Dedifferentiated amniotic fluid mesenchymal stem cell (primary cell): Measurements from ENCODE around the gene KRTAP12-1.

Experiments used
- DNase-seq: peaks from one replicate; pipeline ENCODE4 v3.0.0-alpha.2; 2016; ENCODE audit errors: extremely low spot score

The KRTAP12-1 gene

DNA sequence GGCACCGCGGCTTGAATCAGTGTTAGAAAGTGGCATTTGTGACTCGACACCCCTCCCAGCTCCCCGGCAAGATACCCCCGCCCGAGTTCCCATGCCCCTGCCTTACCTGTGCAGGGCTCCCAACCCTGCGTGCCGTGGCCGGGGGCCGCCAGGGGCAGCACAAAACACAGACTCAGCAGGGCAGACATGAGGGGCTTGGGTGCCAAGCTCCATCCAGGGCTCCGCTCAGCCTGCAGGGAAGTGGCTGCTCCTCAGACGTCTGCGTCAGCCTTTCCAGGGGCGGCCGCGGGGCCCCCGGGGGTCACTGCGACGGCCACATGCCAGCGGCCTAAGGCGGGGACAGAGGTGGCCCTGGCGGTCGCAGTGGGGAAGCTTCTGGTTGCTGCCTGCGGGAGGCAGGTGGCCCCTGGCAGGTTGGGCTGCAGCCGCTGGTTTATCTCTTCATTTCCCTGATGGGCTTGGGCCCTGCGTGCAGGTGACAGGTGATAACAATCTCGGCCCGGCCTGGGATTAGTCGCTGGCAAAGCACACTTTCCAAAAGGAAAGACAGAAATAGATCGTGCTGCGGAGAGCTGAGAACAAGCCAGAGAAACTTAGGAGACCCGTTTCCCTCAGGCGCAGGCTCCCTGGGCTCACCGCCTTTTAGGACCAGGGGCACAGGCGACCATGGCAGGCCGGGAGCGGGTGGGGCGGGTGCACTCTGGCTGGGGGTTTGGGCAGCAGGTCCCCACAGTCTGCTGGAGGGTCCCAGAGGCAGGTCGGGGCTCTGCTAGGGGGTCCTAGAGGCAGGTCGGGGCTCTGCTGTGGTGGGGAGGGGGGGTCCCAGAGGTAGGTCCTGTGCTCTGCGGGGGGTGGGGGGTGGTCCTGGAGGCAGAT is 29.6 kb upstream of the KRTAP12-1 start, which contains the start of gene TSPEAR:
Gene TSPEAR, minus strand, starts transcription at position 246 of the 876 bp plus-strand sequence. Its CDS starts 58 bp downstream, at position 188.
- no peak for DNase-seq

DNA sequence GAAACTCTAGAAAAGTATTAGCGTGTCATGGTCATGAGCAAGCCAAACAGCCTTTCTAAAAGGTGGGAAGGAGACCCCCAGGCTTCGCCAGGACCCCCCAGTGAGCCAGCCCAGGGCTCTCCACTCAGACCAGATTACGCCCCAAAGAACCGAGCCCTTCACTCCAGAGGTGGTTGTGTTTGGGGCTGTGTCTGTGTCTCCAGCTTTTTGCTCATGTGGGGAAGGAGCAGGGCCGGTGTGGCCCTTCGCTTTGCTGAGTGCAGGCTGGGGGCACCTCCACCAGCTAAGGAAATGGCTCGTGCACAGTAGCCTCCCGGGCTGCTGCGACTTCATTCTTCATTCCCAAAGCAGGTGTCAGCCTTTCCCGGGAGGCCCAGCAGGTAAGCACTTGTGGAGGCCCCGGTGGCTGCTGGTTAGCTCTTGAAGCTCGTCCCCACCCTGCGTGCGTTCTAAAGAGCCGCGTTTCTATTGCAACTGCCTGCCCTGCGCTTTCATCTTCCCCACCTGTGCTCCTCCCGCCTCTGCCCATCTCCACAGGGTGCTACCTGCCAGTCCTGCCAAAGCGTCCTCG is 28.9 kb upstream of the KRTAP12-1 start:
- no peak for DNase-seq

DNA sequence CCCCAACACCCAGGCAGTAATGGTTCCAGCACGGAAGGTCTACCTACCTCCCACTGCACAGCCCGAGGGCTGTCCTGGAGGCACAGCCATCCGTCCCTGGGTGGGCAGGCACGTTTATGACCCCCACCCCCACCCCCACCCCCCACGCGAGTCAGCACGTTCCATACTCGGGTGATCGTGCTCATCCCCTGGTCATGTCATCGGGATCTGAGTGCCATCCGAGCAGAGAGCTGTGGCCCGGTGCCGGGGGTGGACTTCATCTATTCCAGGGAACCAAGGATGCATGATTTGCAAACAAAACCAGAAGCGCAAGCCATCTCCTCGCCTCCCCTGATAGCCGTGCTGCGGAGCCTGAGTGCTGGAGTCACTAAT is 28.3 kb upstream of the KRTAP12-1 start:
- DNase-seq = no peak

DNA sequence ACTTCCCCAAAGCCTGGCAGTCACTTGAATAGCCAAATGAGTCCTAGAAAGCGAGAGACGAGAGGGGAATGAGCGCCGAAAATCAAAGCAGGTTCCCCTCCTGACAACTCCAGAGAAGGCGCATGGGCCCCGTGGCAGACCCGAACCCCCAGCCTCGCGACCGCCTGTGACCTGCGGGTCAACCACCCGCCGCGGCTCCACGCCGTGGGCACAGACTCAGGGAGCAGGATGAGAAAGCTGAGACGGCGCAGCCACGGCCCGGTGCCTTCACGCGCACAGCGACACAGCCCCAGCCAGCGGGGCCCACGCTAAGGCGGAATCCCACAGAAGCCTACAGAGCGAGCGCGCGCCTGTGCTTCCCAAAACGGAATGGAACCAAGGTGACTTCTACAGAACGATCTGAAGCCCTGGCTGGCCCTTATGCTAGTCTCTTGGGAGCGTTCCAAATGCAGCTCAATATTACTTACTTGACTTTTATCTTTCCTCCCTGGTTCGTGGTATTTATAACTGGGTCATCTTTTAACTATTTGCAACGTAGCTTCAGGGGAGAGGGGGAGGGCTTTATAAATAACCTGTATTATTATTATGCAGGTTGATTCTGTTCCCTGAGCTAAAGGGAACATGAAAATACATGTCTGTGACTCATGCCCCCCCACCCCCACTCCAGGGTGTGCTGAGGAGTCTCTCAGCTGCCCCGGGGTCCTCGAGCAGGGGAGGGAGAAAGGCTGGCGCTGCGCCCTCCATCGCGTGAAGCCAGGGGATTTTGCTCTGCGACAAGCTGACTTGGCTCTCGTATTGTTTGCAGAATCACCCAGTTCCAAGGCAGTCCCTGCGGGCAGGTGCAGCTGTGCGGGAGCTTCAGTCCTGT is 27.7 kb upstream of the KRTAP12-1 start:
- DNase-seq = no peak

DNA sequence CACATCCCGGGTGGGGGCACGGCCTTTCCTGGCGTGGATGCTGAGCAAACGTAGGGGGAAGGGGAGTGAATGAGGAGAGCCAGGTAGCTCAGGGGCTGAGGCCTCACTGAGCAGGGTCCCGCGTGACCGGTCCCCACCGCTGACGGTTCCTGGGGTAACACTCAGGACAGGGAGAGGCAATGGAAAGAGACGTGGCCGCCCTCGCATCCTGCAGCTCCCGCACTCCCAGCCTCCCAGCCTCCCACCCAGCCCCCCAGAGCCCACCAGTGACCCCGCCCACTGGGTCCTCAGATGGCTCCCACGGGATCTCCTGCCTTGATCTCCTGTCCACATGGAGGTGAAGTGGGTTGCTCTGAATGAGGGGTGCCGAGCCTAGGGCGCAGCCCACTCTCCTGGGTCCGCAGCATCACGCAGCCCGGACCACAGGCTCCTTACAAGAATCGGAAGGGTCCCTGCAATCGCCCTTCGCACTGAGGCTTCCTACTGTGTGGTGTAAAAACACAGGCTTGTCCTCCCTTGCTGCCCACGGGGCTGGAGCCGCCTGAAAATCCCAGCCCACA is 27.0 kb upstream of the KRTAP12-1 start:
- DNase-seq = no peak

DNA sequence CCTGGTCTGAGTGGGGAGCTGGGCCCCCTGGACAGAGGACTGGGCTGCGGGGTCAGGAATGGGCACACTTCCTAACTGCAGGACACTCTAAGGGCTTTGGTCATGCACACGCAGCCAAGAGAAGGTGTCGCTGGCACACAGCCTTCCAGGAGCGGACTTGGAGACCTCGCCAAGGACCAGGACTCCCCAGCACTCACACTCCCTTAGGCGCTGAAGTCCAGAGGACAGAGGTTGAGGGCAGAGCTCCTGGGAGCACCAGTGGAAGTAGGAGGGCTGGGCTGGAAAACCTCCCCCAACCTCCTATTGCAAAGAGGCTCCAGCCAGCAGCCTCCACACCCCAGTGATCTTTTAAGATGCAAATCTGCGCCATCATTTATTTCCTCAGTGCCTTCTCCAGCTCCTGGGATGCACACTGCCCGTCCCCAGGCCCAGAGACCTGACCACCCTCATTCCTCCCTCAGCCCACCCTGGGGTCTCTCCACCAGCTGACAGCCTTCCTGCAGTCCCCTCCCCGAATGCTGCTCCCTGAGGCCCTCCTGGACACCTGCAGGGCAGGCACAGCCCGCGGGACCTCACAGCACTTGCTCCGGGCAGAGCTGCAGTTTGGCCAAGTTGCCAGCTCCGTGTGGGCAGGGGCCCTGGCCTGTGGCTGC is 26.4 kb upstream of the KRTAP12-1 start:
- no peak for DNase-seq

DNA sequence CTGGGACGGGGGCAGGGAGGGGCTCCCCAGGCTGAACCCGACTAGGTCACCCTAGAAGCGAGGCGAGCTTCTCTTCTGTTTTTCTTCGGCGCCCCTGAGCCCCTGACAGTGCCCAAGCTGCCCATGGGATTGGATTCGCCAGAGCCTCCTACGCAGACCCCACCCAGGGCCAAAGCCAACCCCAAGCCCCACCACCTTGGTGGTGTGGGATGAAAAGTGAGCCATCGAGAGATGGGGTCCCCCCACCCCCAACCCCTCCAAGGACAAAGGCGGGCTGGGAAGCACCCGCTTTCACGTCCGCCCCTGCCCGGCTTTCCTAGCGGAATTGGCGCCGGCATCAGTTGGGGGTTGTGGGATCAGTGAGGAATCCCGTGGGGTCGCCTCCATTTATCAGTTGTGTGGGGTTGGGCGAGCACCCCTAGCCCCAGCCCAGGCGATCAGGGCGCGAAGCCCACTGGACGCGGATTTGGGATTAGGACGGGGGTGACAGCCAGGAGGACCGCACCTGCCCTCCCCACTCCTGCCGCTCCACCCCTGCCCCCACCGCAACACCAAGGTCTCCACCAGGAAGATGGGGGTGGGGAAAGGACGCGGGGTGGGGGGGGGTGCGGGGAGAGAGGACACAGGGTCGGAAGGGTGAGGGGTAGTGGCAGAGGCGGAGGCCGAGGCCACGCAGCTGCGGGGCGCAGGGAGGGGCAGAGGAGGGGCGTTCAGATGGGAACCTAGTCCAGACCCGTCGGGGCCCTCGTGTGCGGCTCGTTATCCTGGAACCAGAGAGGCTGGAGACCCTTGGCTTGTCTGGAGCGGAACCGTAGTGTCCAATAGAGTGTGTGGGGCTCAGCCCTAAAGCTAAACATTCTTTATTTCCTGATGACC is 25.0 kb upstream of the KRTAP12-1 start:
- no peak for DNase-seq

DNA sequence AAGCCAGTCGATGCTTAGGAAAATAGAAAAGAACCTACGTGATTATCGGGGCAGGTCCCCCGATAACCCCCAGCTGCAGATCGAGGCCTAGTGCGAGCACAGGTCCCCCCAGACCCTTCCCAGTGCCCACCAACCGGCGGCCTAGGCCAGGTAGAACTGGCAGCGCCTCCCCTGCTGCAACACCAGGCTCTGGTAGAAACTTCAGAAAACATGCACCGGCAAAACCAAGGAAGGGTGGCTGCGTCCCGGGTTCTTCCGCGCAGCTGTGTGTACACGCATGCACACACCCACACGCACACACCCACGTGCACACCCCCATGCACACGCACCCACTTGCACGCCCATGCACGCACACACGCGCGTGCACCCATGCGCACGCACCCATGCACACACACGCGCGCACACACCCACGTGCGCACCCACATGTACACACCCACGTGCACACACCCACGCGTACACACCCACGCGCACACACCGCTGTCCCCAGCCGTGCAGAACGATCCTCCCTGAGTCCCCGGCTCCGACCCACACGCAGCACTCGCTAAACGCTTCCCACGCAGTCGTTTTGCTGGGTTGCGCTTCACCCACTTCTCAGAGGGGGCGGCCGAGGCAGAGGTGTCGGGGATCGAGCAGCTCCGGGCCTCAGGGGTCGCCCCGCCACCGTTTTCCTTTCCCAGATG is 24.2 kb upstream of the KRTAP12-1 start:
- DNase-seq = no peak

DNA sequence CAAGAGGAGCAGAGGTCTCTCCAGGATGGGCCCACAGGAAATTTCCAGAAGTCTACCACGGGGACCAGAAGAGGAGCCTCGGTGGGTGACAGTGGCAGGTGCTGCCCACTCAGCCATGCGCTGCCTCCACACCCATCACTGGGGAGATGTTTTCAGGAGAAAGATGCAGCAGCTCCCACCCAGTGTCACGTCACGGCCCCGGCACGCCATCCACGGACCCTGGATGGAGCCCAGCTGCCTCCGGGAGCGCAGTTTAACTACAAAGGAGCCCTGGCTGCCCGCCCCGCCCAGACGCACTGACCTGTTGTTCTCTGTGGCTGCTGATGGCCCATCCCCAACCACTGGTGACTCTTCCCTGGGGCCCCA is 22.7 kb upstream of the KRTAP12-1 start:
- DNase-seq = no peak

DNA sequence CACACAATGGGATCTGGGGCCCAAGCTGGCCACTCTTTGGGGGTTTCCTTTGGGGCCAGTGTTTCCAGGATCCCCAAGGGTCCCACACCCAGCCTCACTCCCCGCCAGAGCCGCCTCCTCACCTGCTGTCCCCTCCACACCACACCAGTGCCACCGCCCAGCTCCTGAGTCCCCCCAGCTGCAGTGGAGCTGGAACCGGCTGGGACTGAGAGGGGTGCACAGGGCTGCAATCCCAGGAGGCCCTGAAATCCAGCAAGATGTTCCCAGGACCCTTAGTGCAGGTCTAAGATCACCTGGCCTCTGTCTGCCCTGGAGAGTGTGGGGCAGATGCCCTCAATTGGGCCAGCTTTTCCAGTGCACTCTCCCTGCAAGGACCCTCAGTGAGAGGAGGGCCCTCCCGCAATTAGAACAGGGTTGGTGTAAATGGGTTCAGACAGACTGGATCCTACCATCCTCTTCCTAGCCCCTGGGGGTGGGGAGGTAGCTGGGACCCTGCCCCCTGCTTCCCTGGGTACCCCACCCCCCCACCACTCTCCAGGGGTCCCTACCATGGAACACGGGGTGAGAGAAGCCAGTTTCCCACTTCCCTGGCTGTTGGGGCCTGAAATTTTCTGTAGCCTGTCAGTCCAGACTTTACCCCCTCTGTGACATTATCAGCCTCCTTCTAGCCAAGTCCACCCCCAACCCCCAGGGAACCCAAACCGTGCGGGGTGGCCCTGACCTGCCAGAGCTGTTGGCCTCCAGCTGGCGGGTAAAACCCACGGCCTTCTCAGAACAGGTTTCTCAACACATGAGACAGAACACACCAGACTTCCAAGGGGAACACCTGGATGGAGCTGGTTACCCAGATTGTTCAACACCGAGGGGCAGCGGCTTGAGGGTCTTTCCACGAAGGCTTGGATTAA is 22.0 kb upstream of the KRTAP12-1 start:
- no peak for DNase-seq

DNA sequence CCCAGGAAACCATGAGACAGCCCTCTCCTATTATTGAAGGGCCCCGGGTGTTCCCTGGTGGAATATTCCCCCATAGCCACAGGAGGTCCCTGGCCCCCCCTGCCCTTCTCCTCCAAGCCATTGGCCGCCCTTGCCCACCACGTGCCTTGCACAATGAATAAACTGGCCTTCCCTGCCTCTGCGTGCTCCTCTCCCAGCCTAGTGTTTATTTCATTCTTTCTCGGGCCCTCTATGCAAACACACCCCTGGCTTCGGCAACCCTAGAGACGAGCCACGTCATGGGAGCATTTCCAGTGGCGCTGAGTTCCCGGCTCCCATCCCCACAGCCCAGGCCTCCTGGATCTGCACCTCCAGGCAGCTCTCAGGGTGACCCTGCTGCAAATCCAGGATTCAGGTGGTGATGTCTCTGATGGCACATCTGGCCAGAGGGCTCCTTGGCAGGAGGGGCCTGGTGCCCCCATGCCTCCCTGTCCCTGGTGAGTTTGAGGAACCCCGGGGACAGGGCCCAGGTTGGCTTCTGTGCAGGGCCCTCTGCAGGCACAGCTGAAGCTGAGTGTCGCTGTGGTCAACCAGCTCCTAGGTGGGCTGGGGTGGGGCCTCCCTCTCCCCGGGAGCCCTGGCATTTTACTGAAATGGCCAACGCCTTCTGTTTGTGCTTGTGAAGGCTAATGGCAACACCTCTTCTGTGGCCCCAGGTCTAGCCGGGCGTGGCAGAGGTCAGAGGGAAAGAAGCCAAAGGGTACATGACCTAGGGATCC is 21.2 kb upstream of the KRTAP12-1 start:
- DNase-seq = no peak

DNA sequence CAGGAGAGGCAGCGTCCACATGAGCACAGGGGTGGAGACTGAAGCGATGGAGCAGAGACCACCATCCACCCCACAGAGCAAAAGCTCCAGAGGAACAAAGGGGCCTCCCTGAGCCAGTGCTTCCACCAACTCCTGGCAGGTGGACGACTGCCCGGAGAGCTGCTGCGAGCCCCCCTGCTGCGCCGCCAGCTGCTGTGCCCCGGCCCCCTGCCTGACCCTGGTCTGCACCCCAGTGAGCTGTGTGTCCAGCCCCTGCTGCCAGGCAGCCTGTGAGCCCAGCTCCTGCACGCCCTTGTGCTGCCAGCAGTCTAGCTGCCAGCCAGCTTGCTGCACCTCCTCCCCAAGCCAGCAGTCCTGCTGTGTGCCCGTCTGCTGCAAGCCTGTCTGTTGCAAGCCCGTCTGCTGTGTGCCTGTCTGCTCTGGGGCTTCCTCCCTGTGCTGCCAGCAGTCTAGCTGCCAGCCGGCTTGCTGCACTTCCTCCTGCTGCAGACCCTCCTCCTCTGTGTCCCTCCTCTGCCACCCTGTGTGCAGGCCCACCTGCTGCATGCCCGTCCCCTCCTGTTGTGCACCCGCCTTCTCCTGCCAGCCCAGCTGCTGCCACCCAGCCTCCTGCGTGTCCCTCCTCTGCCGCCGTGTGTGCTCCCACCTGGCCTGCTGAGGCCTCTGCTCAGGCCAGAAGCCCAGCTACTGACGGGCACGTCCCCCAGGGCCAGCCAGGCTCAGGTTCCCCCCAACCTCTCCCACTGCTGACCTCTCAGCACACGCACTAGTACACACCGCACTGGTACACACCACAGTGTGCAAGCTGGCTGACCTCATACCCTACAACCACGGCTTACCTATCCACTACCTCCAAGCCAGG is 20.4 kb upstream of the KRTAP12-1 start:
- DNase-seq = no peak

DNA sequence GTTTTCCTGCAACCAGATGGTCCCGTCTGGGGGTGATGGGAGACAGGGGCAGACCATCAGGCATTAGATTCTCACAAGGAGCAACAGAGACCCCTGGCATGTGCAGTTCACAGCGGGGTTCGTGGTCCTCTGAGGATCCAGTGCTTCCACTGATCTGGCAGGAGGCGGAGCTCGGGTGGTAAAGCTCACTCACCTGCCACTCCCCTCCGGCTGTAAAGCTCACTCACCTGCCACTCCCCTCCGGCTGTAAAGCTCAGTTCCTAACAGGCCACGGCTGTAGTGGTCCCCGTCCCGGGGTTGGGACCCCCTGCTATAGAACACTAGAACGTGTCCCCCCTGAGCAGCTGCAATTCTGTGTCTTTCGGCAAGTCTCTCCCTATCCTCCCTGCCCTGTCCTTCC is 19.6 kb upstream of the KRTAP12-1 start:
- DNase-seq = no peak

DNA sequence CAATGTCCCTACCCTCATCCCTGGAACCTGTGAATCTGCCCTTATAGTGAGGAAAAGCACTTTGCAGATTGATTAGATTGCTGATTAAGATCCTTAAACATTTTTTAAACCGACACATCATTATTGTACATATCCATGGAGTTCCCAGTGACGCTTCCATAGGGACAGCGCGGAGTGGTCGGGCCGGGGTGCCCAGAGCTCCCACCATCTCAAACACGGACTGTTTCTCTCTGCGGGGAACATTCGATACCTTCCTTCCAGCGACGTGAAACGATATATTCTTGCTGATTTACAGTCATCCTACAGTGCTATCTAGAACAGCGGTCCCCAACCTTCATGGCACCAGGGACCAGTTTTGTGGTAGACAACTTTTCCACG is 19.0 kb upstream of the KRTAP12-1 start:
- no peak for DNase-seq

DNA sequence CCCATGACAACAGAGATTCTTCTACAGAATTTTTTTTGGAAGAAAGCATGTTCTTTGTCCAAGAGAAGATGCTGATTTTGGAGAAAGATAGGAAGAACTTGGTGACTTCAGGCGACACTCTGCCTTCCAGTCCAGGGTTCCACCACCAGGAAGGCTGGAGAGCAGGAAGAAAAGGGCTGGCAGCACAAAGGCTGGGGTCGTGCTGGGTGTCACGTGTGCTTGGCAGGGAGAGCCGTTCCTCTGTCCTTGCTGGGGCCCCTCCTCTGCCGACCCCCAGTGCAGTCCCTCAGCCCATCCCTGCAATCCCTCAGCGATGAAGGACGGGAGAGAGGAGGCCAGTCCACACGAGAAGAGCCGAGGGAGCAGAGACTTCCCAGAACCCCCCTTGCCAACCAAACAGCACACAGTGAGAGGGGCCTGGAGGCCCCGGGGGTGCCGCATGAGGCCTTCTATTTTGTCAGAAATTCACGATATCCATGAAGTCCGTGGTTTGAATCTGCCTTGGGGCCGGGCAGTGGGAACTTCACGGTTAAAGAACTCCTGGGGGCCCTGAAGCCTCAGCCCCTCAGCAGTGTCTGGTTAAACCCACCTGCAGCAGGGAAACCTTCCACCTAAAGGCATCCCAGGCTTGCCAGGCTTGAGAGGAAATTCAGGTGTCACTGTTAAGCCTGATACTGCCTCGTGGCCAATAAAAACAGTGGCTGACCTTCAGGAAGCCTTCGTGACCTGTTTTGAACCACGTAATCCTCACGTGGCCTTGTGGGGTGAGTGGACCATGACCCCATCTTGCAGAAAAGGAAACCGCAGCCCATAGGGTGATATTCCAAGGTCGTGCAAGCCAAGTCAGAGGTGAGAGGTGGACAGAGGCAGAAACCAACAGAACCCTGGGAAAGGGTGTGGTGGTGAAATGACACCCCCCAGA is 18.4 kb upstream of the KRTAP12-1 start:
- no peak for DNase-seq

DNA sequence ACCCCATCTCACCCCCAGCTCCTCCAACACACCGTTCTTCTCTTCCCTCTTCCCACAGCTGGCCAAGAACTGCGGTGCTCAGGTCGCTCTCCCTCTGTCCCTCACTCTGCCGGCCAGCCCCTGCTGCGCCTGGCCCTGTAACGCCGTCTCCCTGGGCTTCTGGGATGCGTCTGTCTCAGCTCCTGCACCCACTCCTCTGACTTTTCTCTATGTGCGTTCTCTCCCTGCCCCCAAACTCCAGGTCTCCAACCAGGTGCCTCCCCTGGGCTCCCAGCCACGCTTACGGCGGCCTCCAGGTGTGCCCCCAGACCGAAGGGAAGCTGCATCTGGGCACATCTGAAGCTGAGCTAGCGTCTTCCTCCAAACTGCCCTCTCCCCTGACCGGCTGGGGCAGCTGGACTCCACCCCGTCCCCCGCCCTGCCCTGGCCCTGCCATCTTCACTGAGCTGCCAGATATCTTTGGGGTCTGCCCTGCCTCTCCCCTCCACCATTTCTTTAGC is 17.6 kb upstream of the KRTAP12-1 start:
- no peak for DNase-seq
